Panc1 (cell line): ENCODE measurements around the gene TINAG. TPM values are rescaled to one million over a fixed set of nuclear protein-coding genes. Genes with fewer than 3 reads are reported as not detected.

Experiments used
- ATAC-seq: fragments of 200-7000 bp; cut with Tn5 transposase; 2 replicates; pipeline ENCODE4 v1.9.1; 2020; ENCODE audit warnings: mild to moderate bottlenecking, moderate library complexity
- BruUV-seq: library from RNA; stranded (reverse); fragments of 400-500 nt; replicated peaks from 2 replicates; lab custom pipeline; 2021; lab: Mats Ljungman, UMichigan
- CTCF ChIA-PET: fragments of 300-600 bp; sonication (Branson Sonifier 250); formaldehyde crosslinking; loops from one replicate; lab custom pipeline; 2022; ENCODE audit warnings: antibody characterized with exemption; lab: Charles Lee
- POLR2A ChIA-PET: fragments of 300-600 bp; sonication (Branson Sonifier 250); formaldehyde crosslinking; loops from one replicate; lab custom pipeline; 2022; ENCODE audit warnings: antibody characterized with exemption; lab: Charles Lee
- DNase-seq: peaks from one replicate; pipeline ENCODE4 v3.0.0-alpha.2; 2010; ENCODE audit warnings: low read depth, low spot score
- H3K27ac ChIP-seq: 2 replicates; pipeline ENCODE4 v1.5.1; 2011; ENCODE audit warnings: mild to moderate bottlenecking, low read length, inconsistent platforms
- H3K27me3 ChIP-seq: fragments of 200-500 bp; sonication (Bioruptor generic); 2 replicates; pipeline ENCODE4 v1.6.0; 2014; ENCODE audit warnings: low read length, inconsistent platforms; ENCODE audit not compliant: control insufficient read depth, insufficient read depth
- H3K36me3 ChIP-seq: fragments of 200-500 bp; sonication (Bioruptor generic); 2 replicates; pipeline ENCODE4 v1.5.1; 2014; ENCODE audit warnings: inconsistent platforms, mild to moderate bottlenecking, low read length, moderate library complexity; ENCODE audit not compliant: control insufficient read depth, insufficient read depth
- H3K4me1 ChIP-seq: 2 replicates; pipeline ENCODE4 v1.5.1; 2011; ENCODE audit warnings: inconsistent platforms, mild to moderate bottlenecking, low read length, moderate library complexity; ENCODE audit not compliant: control insufficient read depth, insufficient read depth
- H3K4me3 ChIP-seq, 2 experiments: 2 replicates each; pipeline ENCODE4 v1.5.1; 2011 to 2012; ENCODE audit warnings: low read depth in 2 of 2, low read length in 2 of 2, mild to moderate bottlenecking in 2 of 2, inconsistent platforms in 1 of 2, moderate library complexity in 1 of 2
- H3K9me3 ChIP-seq: fragments of 200-500 bp; sonication (Bioruptor generic); 2 replicates; pipeline ENCODE4 v1.5.1; 2014; ENCODE audit warnings: low read depth, mild to moderate bottlenecking, inconsistent platforms, low read length, moderate library complexity; ENCODE audit not compliant: control insufficient read depth, insufficient read depth
- POLR2AphosphoS5 ChIP-seq: IDR thresholded peaks from 2 replicates; pipeline ENCODE4 v1.6.1; 2012; ENCODE audit warnings: mild to moderate bottlenecking, low read depth, low read length, moderate library complexity
- SIN3A ChIP-seq: IDR thresholded peaks from 2 replicates; pipeline ENCODE4 v1.6.1; 2012; ENCODE audit warnings: low read depth, mild to moderate bottlenecking, low read length, moderate library complexity, borderline replicate concordance; ENCODE audit not compliant: insufficient read depth
- TCF7L2 ChIP-seq: IDR thresholded peaks from 2 replicates; pipeline ENCODE4 v1.6.1; 2011; ENCODE audit warnings: mild to moderate bottlenecking, low read depth, low read length, inconsistent platforms
- in situ Hi-C: cut with HindIII; loops from 2 replicates; pipeline ENCODE4 v1.10.0; 2016; ENCODE audit warnings: low sequenced_read_pairs, low pct_unique_long_range_greater_than_20kb
- intact Hi-C: fragments of 100-400 bp; cut with micrococcal nuclease; formaldehyde crosslinking; loops from one replicate; pipeline ENCODE4 v1.10.0; 2022; ENCODE audit not compliant: unreplicated experiment
- total RNA-seq: library from RNA; stranded (reverse); gene quantifications from one replicate; pipeline ENCODE4 v1.2.1, GENCODE V29; 2021; ENCODE audit not compliant: unreplicated experiment
- TF ChIP-seq, protein P1 (sequence below), 2 experiments: IDR thresholded peaks; 2 replicates each; pipeline ENCODE4 v1.6.1; 2011 to 2012; ENCODE audit warnings: low read depth in 2 of 2, control low read depth in 1 of 2, low read length in 1 of 2, mild to moderate bottlenecking in 1 of 2, moderate library complexity in 1 of 2; ENCODE audit not compliant: insufficient read depth in 1 of 2
- TF ChIP-seq, protein P2 (sequence below): fragments of 450-650 bp; IDR thresholded peaks from 2 replicates; pipeline ENCODE4 v1.5.1; 2017; ENCODE audit warnings: mild to moderate bottlenecking

Gene TINAG
- total RNA-seq, 1 experiment from 2014 or later, result not detected

DNA sequence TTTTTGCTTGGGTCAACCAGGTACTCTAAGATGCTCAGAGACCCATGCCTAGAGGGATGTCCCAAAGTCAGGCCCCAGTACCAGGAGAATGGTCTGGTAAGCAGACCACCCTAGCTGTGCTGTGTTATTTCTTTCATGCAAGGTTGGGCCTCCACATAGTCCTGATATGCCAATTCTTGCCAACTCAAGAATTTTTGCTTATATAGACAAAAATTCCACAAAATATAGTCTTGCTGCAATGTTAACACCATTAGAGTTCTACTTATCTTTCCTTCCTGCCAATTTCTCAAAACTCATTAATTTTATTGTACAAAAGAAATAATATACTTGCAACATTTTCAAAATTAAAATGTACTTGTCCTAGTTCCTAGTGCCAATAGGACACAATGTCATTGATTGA is 33.9 kb upstream of the TINAG start:
- DNase-seq (no peak), ATAC-seq (no peak)
- intact Hi-C loops (no loop called here), in situ Hi-C loops (no loop called here)
- H3K4me3 ChIP-seq, result no peak overlapping the region
- H3K27ac ChIP-seq, result no peak overlapping the region
- TF ChIP-seq, protein P1, sequence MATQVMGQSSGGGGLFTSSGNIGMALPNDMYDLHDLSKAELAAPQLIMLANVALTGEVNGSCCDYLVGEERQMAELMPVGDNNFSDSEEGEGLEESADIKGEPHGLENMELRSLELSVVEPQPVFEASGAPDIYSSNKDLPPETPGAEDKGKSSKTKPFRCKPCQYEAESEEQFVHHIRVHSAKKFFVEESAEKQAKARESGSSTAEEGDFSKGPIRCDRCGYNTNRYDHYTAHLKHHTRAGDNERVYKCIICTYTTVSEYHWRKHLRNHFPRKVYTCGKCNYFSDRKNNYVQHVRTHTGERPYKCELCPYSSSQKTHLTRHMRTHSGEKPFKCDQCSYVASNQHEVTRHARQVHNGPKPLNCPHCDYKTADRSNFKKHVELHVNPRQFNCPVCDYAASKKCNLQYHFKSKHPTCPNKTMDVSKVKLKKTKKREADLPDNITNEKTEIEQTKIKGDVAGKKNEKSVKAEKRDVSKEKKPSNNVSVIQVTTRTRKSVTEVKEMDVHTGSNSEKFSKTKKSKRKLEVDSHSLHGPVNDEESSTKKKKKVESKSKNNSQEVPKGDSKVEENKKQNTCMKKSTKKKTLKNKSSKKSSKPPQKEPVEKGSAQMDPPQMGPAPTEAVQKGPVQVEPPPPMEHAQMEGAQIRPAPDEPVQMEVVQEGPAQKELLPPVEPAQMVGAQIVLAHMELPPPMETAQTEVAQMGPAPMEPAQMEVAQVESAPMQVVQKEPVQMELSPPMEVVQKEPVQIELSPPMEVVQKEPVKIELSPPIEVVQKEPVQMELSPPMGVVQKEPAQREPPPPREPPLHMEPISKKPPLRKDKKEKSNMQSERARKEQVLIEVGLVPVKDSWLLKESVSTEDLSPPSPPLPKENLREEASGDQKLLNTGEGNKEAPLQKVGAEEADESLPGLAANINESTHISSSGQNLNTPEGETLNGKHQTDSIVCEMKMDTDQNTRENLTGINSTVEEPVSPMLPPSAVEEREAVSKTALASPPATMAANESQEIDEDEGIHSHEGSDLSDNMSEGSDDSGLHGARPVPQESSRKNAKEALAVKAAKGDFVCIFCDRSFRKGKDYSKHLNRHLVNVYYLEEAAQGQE (IDR thresholded peaks at IDR 0.05; ENCODE audit: insufficient read depth in 1 of 2, low read depth in 2 of 2, low read length in 1 of 2), result no peak
- TF ChIP-seq POLR2AphosphoS5 (no peak), SIN3A (no peak), TCF7L2 (no peak)
- TF ChIP-seq, protein P2, sequence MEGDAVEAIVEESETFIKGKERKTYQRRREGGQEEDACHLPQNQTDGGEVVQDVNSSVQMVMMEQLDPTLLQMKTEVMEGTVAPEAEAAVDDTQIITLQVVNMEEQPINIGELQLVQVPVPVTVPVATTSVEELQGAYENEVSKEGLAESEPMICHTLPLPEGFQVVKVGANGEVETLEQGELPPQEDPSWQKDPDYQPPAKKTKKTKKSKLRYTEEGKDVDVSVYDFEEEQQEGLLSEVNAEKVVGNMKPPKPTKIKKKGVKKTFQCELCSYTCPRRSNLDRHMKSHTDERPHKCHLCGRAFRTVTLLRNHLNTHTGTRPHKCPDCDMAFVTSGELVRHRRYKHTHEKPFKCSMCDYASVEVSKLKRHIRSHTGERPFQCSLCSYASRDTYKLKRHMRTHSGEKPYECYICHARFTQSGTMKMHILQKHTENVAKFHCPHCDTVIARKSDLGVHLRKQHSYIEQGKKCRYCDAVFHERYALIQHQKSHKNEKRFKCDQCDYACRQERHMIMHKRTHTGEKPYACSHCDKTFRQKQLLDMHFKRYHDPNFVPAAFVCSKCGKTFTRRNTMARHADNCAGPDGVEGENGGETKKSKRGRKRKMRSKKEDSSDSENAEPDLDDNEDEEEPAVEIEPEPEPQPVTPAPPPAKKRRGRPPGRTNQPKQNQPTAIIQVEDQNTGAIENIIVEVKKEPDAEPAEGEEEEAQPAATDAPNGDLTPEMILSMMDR, result no peak
- ChIA-PET CTCF (no interaction called here), POLR2A (no interaction called here)
- H3K9me3 ChIP-seq, result peaks cover 3% of the 10 kb centered on the region; the same call in 1 of the 2 replicates
- no peaks in the 10 kb centered on the region; the same call in 1 of the 2 replicates for H3K27me3 ChIP-seq
- H3K36me3 ChIP-seq, result no peaks in the 10 kb centered on the region
- no TSS peak for BruUV-seq
- H3K4me1 ChIP-seq, result no peaks in the 10 kb centered on the region

DNA sequence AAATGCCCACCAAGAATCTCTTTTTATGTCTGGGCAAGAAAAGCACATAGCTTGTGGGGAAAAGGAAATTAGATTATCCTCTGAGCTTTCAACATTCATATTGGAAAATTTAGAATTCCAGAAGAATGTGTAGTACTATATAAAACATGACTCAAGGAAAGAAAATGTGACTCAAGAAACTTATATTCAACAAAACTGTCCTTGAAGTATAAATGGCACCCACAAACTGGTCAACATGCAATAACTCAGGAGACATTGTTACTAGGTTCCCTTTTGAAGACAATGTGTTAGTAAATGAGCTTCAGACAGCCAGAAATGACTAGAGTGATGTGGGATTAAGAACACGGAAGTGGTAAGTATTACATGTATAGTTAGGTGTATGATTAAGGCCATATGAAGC is 26.1 kb upstream of the TINAG start:
- no peaks in the 10 kb centered on the region for H3K27me3 ChIP-seq
- TF ChIP-seq, protein P1 (IDR thresholded peaks at IDR 0.05; ENCODE audit: insufficient read depth in 1 of 2, low read depth in 2 of 2, low read length in 1 of 2), result no peak
- no peak for TF ChIP-seq SIN3A
- no peak for TF ChIP-seq TCF7L2
- no peak for TF ChIP-seq POLR2AphosphoS5
- TF ChIP-seq, protein P2, result no peak
- no peak for DNase-seq
- H3K36me3 ChIP-seq, result no peaks in the 10 kb centered on the region
- H3K4me3 ChIP-seq, result no peak overlapping the region
- no peak for ATAC-seq
- in situ Hi-C loops, result no loop called here
- no peaks in the 10 kb centered on the region for H3K9me3 ChIP-seq
- no peaks in the 10 kb centered on the region for H3K4me1 ChIP-seq
- ChIA-PET CTCF (no interaction called here), POLR2A (interaction anchor here (0.7 kb wide), 1 partner anchor 450 kb away, joined by 3 read pairs; no protein-coding TSS in a partner anchor)
- H3K27ac ChIP-seq, result no peak overlapping the region
- intact Hi-C loops, result no loop called here
- no TSS peak for BruUV-seq
